Measurements from ENCODE around the gene MAFG. TPM values are rescaled to one million over a fixed set of nuclear protein-coding genes. Genes with fewer than 3 reads are reported as not detected.

Gene MAFG
- total and polyA plus RNA-seq, 2 of the 13 experiments (the other 11 are each of a cell fraction or from before 2014, with no cell fraction given) = 14.5 to 20.0 TPM

DNA sequence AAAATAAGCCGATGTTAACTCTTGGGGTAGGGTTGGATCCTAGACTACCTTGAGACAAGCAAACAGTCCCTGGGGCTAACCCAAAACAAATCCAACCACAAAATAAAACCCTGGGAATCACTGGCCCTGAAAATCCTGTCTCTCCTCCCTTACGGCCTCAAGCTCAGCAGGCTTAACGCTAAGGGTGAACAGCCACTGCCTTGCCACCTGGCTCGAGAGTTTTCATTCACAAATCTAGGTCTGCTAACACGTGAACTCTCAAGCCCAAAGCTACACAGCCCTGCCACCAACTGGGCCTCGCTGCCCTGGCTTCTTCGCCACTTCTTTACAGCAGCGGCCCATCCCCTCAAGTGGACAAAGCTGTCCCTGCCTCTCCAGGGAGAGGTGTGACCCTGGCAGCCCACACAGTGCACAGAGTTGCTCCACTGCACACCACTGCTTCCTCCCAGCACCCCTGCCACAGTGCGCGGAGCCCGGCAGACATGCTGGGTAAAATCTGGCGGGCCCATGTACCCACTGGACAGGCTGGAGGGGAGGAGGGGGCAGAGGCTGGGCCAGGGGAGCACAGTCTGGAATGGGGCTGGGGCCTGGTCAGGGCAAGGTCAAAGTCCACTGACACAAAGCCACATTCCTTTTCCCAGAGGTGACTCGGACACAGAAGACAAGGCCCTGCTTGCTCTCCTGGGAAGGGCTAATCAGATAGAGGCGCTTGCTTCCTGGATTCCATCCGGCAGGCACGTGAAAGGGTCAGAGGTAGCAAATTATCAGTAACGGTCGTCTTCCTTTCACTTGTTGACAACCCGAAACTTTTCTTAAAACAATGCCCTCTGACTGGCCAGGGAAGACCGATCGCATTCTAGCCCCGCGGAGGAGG, 17.3 kb downstream of the MAFG start (continued):
- TF ChIP-seq, protein P1, sequence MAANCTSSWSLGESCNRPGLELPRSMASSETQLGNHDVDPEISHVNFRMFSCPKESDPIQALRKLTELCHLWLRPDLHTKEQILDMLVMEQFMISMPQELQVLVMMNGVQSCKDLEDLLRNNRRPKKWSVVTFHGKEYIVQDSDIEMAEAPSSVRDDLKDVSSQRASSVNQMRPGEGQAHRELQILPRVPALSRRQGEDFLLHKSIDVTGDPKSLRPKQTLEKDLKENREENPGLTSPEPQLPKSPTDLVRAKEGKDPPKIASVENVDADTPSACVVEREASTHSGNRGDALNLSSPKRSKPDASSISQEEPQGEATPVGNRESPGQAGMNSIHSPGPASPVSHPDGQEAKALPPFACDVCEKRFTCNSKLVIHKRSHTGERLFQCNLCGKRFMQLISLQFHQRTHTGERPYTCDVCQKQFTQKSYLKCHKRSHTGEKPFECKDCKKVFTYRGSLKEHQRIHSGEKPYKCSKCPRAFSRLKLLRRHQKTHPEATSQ (CRISPR knock-in tag; IDR thresholded peaks at IDR 0.05; ENCODE audit: borderline replicate concordance) = peak; percentile 28; the same call in 1 of the 2 replicates
- TF ChIP-seq THYN1 (CRISPR knock-in tag; IDR thresholded peaks at IDR 0.05; ENCODE audit: borderline replicate concordance, low read depth) (no peak), PLRG1 (conservative IDR thresholded peaks at IDR 0.05) (no peak), ZNF446 (CRISPR knock-in tag; IDR thresholded peaks at IDR 0.05) (0 out of 2 replicates have a peak, but pooled peaks have one; percentile 13), HCFC1 (IDR thresholded peaks at IDR 0.05; ENCODE audit: low read depth, low read length) (no peak), MIXL1 (CRISPR knock-in tag; IDR thresholded peaks at IDR 0.05) (peak; percentile 80), PAX8 (CRISPR knock-in tag; IDR thresholded peaks at IDR 0.05; ENCODE audit: borderline replicate concordance) (peak; percentile 61; the same call in 1 of the 2 replicates), CREM (IDR thresholded peaks at IDR 0.05) (peak; percentile 77), CREM (CRISPR knock-in tag; IDR thresholded peaks at IDR 0.05) (no peak)
- TF ChIP-seq, protein P2, sequence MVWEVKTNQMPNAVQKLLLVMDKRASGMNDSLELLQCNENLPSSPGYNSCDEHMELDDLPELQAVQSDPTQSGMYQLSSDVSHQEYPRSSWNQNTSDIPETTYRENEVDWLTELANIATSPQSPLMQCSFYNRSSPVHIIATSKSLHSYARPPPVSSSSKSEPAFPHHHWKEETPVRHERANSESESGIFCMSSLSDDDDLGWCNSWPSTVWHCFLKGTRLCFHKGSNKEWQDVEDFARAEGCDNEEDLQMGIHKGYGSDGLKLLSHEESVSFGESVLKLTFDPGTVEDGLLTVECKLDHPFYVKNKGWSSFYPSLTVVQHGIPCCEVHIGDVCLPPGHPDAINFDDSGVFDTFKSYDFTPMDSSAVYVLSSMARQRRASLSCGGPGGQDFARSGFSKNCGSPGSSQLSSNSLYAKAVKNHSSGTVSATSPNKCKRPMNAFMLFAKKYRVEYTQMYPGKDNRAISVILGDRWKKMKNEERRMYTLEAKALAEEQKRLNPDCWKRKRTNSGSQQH (CRISPR knock-in tag; IDR thresholded peaks at IDR 0.05; ENCODE audit: low read depth) = peak; percentile 75; the same call in 1 of the 2 replicates
- TF ChIP-seq, protein P3, sequence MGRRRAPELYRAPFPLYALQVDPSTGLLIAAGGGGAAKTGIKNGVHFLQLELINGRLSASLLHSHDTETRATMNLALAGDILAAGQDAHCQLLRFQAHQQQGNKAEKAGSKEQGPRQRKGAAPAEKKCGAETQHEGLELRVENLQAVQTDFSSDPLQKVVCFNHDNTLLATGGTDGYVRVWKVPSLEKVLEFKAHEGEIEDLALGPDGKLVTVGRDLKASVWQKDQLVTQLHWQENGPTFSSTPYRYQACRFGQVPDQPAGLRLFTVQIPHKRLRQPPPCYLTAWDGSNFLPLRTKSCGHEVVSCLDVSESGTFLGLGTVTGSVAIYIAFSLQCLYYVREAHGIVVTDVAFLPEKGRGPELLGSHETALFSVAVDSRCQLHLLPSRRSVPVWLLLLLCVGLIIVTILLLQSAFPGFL (CRISPR knock-in tag; IDR thresholded peaks at IDR 0.05) = no peak
- TF ChIP-seq, protein P4, sequence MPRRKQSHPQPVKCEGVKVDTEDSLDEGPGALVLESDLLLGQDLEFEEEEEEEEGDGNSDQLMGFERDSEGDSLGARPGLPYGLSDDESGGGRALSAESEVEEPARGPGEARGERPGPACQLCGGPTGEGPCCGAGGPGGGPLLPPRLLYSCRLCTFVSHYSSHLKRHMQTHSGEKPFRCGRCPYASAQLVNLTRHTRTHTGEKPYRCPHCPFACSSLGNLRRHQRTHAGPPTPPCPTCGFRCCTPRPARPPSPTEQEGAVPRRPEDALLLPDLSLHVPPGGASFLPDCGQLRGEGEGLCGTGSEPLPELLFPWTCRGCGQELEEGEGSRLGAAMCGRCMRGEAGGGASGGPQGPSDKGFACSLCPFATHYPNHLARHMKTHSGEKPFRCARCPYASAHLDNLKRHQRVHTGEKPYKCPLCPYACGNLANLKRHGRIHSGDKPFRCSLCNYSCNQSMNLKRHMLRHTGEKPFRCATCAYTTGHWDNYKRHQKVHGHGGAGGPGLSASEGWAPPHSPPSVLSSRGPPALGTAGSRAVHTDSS (CRISPR knock-in tag; conservative IDR thresholded peaks at IDR 0.05) = no peak
- TF ChIP-seq, protein P5, sequence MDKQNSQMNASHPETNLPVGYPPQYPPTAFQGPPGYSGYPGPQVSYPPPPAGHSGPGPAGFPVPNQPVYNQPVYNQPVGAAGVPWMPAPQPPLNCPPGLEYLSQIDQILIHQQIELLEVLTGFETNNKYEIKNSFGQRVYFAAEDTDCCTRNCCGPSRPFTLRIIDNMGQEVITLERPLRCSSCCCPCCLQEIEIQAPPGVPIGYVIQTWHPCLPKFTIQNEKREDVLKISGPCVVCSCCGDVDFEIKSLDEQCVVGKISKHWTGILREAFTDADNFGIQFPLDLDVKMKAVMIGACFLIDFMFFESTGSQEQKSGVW (CRISPR knock-in tag; IDR thresholded peaks at IDR 0.05; ENCODE audit: borderline replicate concordance) = no peak
- TF ChIP-seq, protein P6, sequence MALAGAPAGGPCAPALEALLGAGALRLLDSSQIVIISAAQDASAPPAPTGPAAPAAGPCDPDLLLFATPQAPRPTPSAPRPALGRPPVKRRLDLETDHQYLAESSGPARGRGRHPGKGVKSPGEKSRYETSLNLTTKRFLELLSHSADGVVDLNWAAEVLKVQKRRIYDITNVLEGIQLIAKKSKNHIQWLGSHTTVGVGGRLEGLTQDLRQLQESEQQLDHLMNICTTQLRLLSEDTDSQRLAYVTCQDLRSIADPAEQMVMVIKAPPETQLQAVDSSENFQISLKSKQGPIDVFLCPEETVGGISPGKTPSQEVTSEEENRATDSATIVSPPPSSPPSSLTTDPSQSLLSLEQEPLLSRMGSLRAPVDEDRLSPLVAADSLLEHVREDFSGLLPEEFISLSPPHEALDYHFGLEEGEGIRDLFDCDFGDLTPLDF (CRISPR knock-in tag; IDR thresholded peaks at IDR 0.05) = peak; percentile 68; the same call in 1 of the 2 replicates
- TF ChIP-seq, protein P7, sequence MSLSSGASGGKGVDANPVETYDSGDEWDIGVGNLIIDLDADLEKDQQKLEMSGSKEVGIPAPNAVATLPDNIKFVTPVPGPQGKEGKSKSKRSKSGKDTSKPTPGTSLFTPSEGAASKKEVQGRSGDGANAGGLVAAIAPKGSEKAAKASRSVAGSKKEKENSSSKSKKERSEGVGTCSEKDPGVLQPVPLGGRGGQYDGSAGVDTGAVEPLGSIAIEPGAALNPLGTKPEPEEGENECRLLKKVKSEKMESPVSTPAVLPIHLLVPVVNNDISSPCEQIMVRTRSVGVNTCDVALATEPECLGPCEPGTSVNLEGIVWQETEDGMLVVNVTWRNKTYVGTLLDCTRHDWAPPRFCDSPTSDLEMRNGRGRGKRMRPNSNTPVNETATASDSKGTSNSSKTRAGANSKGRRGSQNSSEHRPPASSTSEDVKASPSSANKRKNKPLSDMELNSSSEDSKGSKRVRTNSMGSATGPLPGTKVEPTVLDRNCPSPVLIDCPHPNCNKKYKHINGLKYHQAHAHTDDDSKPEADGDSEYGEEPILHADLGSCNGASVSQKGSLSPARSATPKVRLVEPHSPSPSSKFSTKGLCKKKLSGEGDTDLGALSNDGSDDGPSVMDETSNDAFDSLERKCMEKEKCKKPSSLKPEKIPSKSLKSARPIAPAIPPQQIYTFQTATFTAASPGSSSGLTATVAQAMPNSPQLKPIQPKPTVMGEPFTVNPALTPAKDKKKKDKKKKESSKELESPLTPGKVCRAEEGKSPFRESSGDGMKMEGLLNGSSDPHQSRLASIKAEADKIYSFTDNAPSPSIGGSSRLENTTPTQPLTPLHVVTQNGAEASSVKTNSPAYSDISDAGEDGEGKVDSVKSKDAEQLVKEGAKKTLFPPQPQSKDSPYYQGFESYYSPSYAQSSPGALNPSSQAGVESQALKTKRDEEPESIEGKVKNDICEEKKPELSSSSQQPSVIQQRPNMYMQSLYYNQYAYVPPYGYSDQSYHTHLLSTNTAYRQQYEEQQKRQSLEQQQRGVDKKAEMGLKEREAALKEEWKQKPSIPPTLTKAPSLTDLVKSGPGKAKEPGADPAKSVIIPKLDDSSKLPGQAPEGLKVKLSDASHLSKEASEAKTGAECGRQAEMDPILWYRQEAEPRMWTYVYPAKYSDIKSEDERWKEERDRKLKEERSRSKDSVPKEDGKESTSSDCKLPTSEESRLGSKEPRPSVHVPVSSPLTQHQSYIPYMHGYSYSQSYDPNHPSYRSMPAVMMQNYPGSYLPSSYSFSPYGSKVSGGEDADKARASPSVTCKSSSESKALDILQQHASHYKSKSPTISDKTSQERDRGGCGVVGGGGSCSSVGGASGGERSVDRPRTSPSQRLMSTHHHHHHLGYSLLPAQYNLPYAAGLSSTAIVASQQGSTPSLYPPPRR (CRISPR knock-in tag; IDR thresholded peaks at IDR 0.05; ENCODE audit: borderline replicate concordance) = peak; percentile 79; the same call in 1 of the 2 replicates

All from HepG2 (cell line).